Right atrium auricular region (tissue), 2 donors: ENCODE measurements around the gene EPHA2. TPM values are rescaled to one million over a fixed set of nuclear protein-coding genes. Genes with fewer than 3 reads are reported as not detected.

ENCODE experiments used
- DNase-seq: peaks from one replicate; pipeline ENCODE4 v3.0.0-alpha.2; 2019; ENCODE audit warnings: low spot score
- H3K27ac ChIP-seq, 2 donors: fragments of 200-600 bp; sonication (generic); 1 replicate in 1 of 2; 2 replicates in 1 of 2; pipeline ENCODE4 v1.5.1; 2016 to 2019
- H3K27me3 ChIP-seq, 2 donors: fragments of 200-600 bp; sonication (generic); one replicate each; pipeline versions ENCODE4 v1.5.1 to v1.6.0; 2017 to 2019
- H3K36me3 ChIP-seq: fragments of 200-600 bp; sonication (generic); one replicate; pipeline ENCODE4 v1.5.1; 2016
- H3K4me1 ChIP-seq, 2 donors: fragments of 200-600 bp; sonication (generic); one replicate each; pipeline versions ENCODE4 v1.5.1 to v1.6.0; 2017 to 2019
- H3K4me3 ChIP-seq, 2 donors: fragments of 200-600 bp; sonication (generic); 1 replicate in 1 of 2; 2 replicates in 1 of 2; pipeline ENCODE4 v1.5.1; 2017 to 2019; ENCODE audit warnings: mild to moderate bottlenecking in 1 of 2, moderate library complexity in 1 of 2
- H3K9me3 ChIP-seq, 2 donors: fragments of 200-600 bp; sonication (generic); one replicate each; pipeline ENCODE4 v1.5.1; 2019
- total RNA-seq, 2 donors: library from RNA; depleted of rRNA; stranded (reverse); fragments of >200 nt; gene quantifications; one replicate each; pipeline ENCODE4 v1.1.0, GENCODE V29; 2016
- TF ChIP-seq, protein P1 (sequence below), 2 donors: fragments of 200-600 bp; sonication (generic); IDR thresholded peaks; one replicate each; pipeline ENCODE4 v1.5.1; 2019; ENCODE audit warnings: antibody characterized with exemption in 2 of 2

The EPHA2 gene
- total RNA-seq, 2 donors from 2014 or later, result 17.5 to 43.5 TPM

DNA sequence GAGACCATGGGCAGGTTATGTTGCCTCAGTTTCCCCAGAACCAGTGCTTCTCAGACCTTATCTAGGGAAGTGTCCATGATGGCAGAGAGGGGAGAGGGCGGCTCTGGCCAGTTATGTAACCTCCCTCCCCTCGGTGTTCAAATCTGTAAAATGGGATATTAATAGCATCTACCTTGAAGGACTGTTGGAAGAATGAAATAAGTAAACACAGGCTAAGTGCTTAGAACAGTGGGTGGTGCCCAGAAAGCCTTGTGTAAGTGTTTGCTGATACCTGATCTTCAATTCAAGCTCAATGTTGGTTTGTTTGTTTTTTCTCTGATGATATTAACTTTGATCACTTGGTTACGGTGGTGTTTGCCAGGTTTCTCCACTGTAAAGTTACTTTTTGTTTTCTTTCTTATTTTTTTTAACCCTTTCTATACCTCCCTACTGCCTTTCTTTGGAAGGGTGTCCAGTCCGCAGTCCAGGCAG, 34.9 kb downstream of the EPHA2 start:
- Histone ChIP-seq H3K4me3 (no peak overlapping the region), H3K27me3 (no peaks in the 10 kb centered on the region), H3K36me3 (peaks cover 17% of the 10 kb centered on the region), H3K27ac (no peak overlapping the region), H3K9me3 (no peaks in the 10 kb centered on the region), H3K4me1 (no peaks in the 10 kb centered on the region)
- no peak for DNase-seq
- TF ChIP-seq, protein P1, sequence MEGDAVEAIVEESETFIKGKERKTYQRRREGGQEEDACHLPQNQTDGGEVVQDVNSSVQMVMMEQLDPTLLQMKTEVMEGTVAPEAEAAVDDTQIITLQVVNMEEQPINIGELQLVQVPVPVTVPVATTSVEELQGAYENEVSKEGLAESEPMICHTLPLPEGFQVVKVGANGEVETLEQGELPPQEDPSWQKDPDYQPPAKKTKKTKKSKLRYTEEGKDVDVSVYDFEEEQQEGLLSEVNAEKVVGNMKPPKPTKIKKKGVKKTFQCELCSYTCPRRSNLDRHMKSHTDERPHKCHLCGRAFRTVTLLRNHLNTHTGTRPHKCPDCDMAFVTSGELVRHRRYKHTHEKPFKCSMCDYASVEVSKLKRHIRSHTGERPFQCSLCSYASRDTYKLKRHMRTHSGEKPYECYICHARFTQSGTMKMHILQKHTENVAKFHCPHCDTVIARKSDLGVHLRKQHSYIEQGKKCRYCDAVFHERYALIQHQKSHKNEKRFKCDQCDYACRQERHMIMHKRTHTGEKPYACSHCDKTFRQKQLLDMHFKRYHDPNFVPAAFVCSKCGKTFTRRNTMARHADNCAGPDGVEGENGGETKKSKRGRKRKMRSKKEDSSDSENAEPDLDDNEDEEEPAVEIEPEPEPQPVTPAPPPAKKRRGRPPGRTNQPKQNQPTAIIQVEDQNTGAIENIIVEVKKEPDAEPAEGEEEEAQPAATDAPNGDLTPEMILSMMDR (IDR thresholded peaks at IDR 0.05), result no peak

DNA sequence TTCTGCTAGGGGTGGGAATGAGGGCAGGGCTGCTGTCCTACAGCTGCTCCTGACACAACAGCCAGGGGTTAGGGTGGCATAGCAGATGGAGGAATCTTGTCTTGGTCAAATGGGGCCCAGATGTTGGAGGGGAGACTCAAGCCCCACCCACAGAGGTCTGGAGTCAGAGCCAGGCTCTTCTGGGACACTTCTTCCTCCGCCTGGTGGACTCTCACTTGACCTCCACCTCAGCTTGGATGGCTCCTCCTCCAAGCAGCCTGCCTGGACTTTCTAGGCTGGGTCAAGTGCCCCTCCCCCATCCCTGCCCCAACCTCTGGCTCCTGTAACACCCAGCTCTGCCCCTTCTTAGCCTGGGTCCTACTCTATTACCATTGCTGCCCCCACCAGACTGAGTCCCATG, 35.5 kb downstream of the EPHA2 start:
- TF ChIP-seq, protein P1 (IDR thresholded peaks at IDR 0.05), result no peak

DNA sequence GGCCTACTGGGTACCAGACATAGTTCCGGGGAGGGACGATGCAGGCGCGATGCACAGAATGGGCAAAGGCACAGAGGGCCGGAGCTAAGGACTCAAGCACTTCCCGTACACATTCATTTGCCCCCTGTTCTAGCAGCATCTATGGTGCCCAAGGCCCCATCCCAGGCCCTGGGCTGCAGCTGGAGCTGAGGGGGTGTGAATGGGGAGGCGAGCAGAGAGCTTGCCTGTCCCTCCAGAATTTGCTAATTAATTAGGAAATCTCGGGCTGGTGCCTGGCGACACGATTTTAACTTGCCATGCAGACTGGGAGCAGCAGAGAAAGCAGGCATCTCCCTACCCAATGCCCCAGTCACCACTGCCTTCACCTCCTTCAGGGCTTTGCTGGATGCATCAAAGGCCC, 35.9 kb downstream of the EPHA2 start:
- Histone ChIP-seq H3K4me1 (no peaks in the 10 kb centered on the region), H3K9me3 (no peaks in the 10 kb centered on the region), H3K27ac (no peak overlapping the region), H3K36me3 (peaks cover 12% of the 10 kb centered on the region), H3K4me3 (no peak overlapping the region), H3K27me3 (no peaks in the 10 kb centered on the region)
- TF ChIP-seq, protein P1 (IDR thresholded peaks at IDR 0.05), result no peak
- DNase-seq, result no peak

More for the DNA sequence above, 35.5 kb downstream of the EPHA2 start:
- H3K27me3 ChIP-seq, result no peaks in the 10 kb centered on the region
- no peaks in the 10 kb centered on the region for H3K9me3 ChIP-seq
- no peaks in the 10 kb centered on the region for H3K4me1 ChIP-seq
- no peak overlapping the region for H3K4me3 ChIP-seq
- H3K27ac ChIP-seq, result no peak overlapping the region
- peaks cover 17% of the 10 kb centered on the region for H3K36me3 ChIP-seq
- DNase-seq, result no peak

DNA sequence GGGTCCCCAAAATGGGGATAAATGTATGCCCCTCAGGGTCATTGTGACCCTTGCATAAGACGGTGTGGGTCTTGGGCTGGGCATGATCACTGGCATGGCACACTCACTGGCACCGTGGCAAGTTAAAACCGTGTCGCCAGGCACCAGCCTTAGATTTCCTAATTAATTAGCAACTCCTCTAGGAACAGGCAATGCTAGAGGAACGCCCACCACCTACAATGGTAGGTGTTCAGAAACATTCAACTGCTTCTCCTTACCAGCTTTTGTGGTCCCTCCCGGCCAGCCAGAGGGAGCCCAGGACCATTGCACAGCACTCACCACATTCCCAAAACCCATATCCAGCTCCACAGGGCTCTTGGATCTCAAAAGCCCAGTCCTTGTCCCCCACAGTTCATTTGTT, 36.4 kb downstream of the EPHA2 start:
- Histone ChIP-seq H3K4me1 (no peaks in the 10 kb centered on the region), H3K27me3 (no peaks in the 10 kb centered on the region), H3K9me3 (no peaks in the 10 kb centered on the region), H3K4me3 (no peak overlapping the region), H3K27ac (no peak overlapping the region), H3K36me3 (peaks cover 8% of the 10 kb centered on the region)
- TF ChIP-seq, protein P1 (IDR thresholded peaks at IDR 0.05), result no peak
- DNase-seq, result no peak

DNA sequence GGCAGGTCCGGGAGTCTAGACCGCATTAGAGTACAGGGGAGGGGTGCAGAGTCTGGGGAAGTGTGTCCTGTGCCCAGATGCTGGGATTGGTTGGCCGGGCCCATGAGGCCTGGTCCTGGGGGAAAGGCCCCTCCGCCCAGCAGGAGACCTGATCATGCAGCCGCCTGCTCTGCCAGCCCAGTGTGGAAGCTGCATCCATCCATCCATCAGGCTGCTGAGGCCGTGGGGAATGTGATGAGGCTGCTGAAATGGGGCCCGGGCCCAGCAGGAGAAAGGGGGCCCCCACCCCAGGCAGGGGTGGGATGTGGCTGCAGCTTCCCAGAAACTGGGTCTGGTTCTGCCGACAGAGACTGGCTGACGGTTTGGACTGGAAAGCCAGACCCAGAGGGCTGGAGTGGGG, 37.2 kb downstream of the EPHA2 start:
- Histone ChIP-seq H3K4me1 (no peaks in the 10 kb centered on the region), H3K4me3 (no peak overlapping the region), H3K36me3 (no peaks in the 10 kb centered on the region), H3K9me3 (no peaks in the 10 kb centered on the region), H3K27ac (no peak overlapping the region), H3K27me3 (no peaks in the 10 kb centered on the region)
- no peak for DNase-seq
- TF ChIP-seq, protein P1 (IDR thresholded peaks at IDR 0.05), result no peak

DNA sequence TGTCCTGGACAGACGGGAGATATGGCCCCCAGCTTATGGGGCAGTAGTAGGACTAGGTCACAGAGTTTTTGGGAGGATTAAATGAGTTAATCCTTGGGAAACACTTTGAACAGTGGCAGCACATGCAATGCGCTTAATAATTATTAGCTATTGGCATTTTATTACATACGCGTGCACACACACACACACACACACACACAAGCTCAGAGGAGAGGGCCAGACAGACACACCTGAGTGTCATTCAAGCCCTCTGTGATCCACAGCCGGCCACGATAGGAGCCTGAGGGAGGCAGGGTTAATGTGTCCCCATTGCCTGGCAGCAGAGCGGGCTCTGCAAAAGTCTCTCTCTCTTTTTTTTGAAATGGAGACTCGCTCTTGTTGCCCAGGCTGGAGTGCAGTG, 37.9 kb downstream of the EPHA2 start:
- H3K4me1 ChIP-seq, result peaks cover 0 to 3% of the 10 kb centered on the region in 2 donors
- no peak for DNase-seq
- TF ChIP-seq, protein P1 (IDR thresholded peaks at IDR 0.05), result no peak
- no peak overlapping the region for H3K27ac ChIP-seq
- no peak overlapping the region for H3K4me3 ChIP-seq
- H3K9me3 ChIP-seq, result no peaks in the 10 kb centered on the region
- no peaks in the 10 kb centered on the region for H3K36me3 ChIP-seq
- H3K27me3 ChIP-seq, result no peaks in the 10 kb centered on the region
